ENCODE data around the gene ADAMTS1. TPM values are rescaled to one million over a fixed set of nuclear protein-coding genes. Genes with fewer than 3 reads are reported as not detected.
A peak's percentile ranks its signal among the peaks of the same experiment; 100 is the strongest.

Gene ADAMTS1
- total RNA-seq, 1 experiment from 2014 or later = 220 TPM

GRCh38 chr21:26851109-26851944 lies 6.1 kb upstream of the ADAMTS1 start:
- no peaks in the 10 kb centered on the region for H3K36me3 ChIP-seq
- DNase-seq = no peak
- no peak overlapping the region for H3K4me3 ChIP-seq
- no peak overlapping the region for H3K27ac ChIP-seq
- H3K4me1 ChIP-seq = peaks cover 34% of the 10 kb centered on the region
- no peaks in the 10 kb centered on the region for H3K27me3 ChIP-seq
- no peaks in the 10 kb centered on the region for H3K9me3 ChIP-seq (replicated peaks)

GRCh38 chr21:26850116-26850643 lies 5.0 kb upstream of the ADAMTS1 start:
- Histone ChIP-seq H3K4me1 (peaks cover 25% of the 10 kb centered on the region), H3K36me3 (no peaks in the 10 kb centered on the region), H3K27ac (peak overlapping the region; percentile 6; the same call in 1 of the 2 replicates), H3K9me3 (replicated peaks) (no peaks in the 10 kb centered on the region), H3K27me3 (no peaks in the 10 kb centered on the region), H3K4me3 (no peak overlapping the region)
- DNase-seq = peak in 1 of 2 experiments; percentile 81

GRCh38 chr21:26849428-26850115 lies 4.4 kb upstream of the ADAMTS1 start:
- Histone ChIP-seq H3K4me3 (no peak overlapping the region), H3K27ac (peak overlapping the region; percentile 6; the same call in 1 of the 2 replicates)
- DNase-seq = peak; percentile 62 to 85

GRCh38 chr21:26847921-26848320 lies 2.7 kb upstream of the ADAMTS1 start:
- Histone ChIP-seq H3K36me3 (peaks cover 14% of the 10 kb centered on the region), H3K27me3 (no peaks in the 10 kb centered on the region), H3K27ac (no peak overlapping the region), H3K9me3 (replicated peaks) (no peaks in the 10 kb centered on the region), H3K4me1 (peaks cover 25% of the 10 kb centered on the region), H3K4me3 (no peak overlapping the region)
- DNase-seq = no peak

More at GRCh38 chr21:26849428-26850115, 4.4 kb upstream of the ADAMTS1 start:
- Histone ChIP-seq H3K36me3 (0 out of 2 replicates have a peak, but pooled peaks cover 4% of the 10 kb centered on the region), H3K9me3 (replicated peaks) (no peaks in the 10 kb centered on the region), H3K27me3 (no peaks in the 10 kb centered on the region), H3K4me1 (peaks cover 25% of the 10 kb centered on the region)

GRCh38 chr21:26847002-26847401 lies 1.8 kb upstream of the ADAMTS1 start:
- Histone ChIP-seq H3K27ac (no peak overlapping the region), H3K27me3 (no peaks in the 10 kb centered on the region), H3K4me1 (peaks cover 25% of the 10 kb centered on the region), H3K9me3 (replicated peaks) (no peaks in the 10 kb centered on the region), H3K4me3 (no peak overlapping the region), H3K36me3 (peaks cover 22% of the 10 kb centered on the region)
- no peak for DNase-seq

- no peak overlapping the region for H3K27ac ChIP-seq
- no peak for DNase-seq
- no peaks in the 10 kb centered on the region for H3K9me3 ChIP-seq (replicated peaks)
- peaks cover 21% of the 10 kb centered on the region for H3K4me1 ChIP-seq
- H3K36me3 ChIP-seq = peaks cover 29% of the 10 kb centered on the region
- H3K4me3 ChIP-seq = no peak overlapping the region
- H3K27me3 ChIP-seq = no peaks in the 10 kb centered on the region
Observed at GRCh38 chr21:26846036-26846931, 1.1 kb upstream of the ADAMTS1 start.

GRCh38 chr21:26845759-26846035 lies 488 bp upstream of the ADAMTS1 start:
- H3K4me1 ChIP-seq = peaks cover 18% of the 10 kb centered on the region
- no peak for DNase-seq
- no peaks in the 10 kb centered on the region for H3K27me3 ChIP-seq
- peak overlapping the region; percentile 95; the same call in 1 of the 2 replicates for H3K27ac ChIP-seq
- H3K36me3 ChIP-seq = peaks cover 35% of the 10 kb centered on the region
- H3K9me3 ChIP-seq (replicated peaks) = no peaks in the 10 kb centered on the region
- peak overlapping the region; percentile 85; the same call in 1 of the 2 replicates for H3K4me3 ChIP-seq

GRCh38 chr21:26844258-26845065 lies 747 bp downstream of the ADAMTS1 start:
- DNase-seq = peak; percentile 59 to 64
- Histone ChIP-seq H3K27ac (peak overlapping the region; percentile 95), H3K4me1 (peaks cover 16% of the 10 kb centered on the region), H3K4me3 (peak overlapping the region; percentile 85), H3K9me3 (replicated peaks) (no peaks in the 10 kb centered on the region), H3K36me3 (peaks cover 47% of the 10 kb centered on the region), H3K27me3 (no peaks in the 10 kb centered on the region)

GRCh38 chr21:26843933-26844257 lies 1.3 kb downstream of the ADAMTS1 start:
- DNase-seq = peak; percentile 47 to 60

GRCh38 chr21:26842974-26843932 lies 2.0 kb downstream of the ADAMTS1 start:
- peak overlapping the region; percentile 85 for H3K4me3 ChIP-seq
- H3K27me3 ChIP-seq = no peaks in the 10 kb centered on the region
- DNase-seq = peak; percentile 99

More at GRCh38 chr21:26843933-26844257, 1.3 kb downstream of the ADAMTS1 start:
- H3K36me3 ChIP-seq = peaks cover 53% of the 10 kb centered on the region
- no peaks in the 10 kb centered on the region for H3K27me3 ChIP-seq
- peak overlapping the region; percentile 85 for H3K4me3 ChIP-seq
- H3K27ac ChIP-seq = peak overlapping the region; percentile 95
- H3K9me3 ChIP-seq (replicated peaks) = no peaks in the 10 kb centered on the region
- peaks cover 15% of the 10 kb centered on the region for H3K4me1 ChIP-seq

GRCh38 chr21:26842300-26842699 lies 2.9 kb downstream of the ADAMTS1 start:
- DNase-seq = peak; percentile 59 to 74
- H3K9me3 ChIP-seq (replicated peaks) = no peaks in the 10 kb centered on the region
- H3K4me1 ChIP-seq = peaks cover 29% of the 10 kb centered on the region
- peak overlapping the region; percentile 95 for H3K27ac ChIP-seq
- H3K36me3 ChIP-seq = peaks cover 69% of the 10 kb centered on the region
- H3K27me3 ChIP-seq = no peaks in the 10 kb centered on the region
- peak overlapping the region; percentile 85 for H3K4me3 ChIP-seq

More at GRCh38 chr21:26842974-26843932, 2.0 kb downstream of the ADAMTS1 start:
- Histone ChIP-seq H3K9me3 (replicated peaks) (no peaks in the 10 kb centered on the region), H3K4me1 (peaks cover 19% of the 10 kb centered on the region), H3K27ac (peak overlapping the region; percentile 95), H3K36me3 (peaks cover 59% of the 10 kb centered on the region)

GRCh38 chr21:26840912-26841311 lies 4.3 kb downstream of the ADAMTS1 start:
- peaks cover 83% of the 10 kb centered on the region for H3K36me3 ChIP-seq
- H3K27me3 ChIP-seq = no peaks in the 10 kb centered on the region
- peak; percentile 92 to 96 for DNase-seq
- H3K9me3 ChIP-seq (replicated peaks) = no peaks in the 10 kb centered on the region
- peak overlapping the region; percentile 95 for H3K27ac ChIP-seq
- peaks cover 43% of the 10 kb centered on the region for H3K4me1 ChIP-seq
- peak overlapping the region; percentile 85 for H3K4me3 ChIP-seq

GRCh38 chr21:26840201-26840600 lies 5.0 kb downstream of the ADAMTS1 start:
- Histone ChIP-seq H3K27ac (peak overlapping the region; percentile 95), H3K36me3 (peaks cover 90% of the 10 kb centered on the region), H3K9me3 (replicated peaks) (no peaks in the 10 kb centered on the region), H3K4me1 (peaks cover 50% of the 10 kb centered on the region), H3K27me3 (no peaks in the 10 kb centered on the region), H3K4me3 (peak overlapping the region; percentile 85)
- DNase-seq = peak in 1 of 2 experiments; percentile 47

Data from SJCRH30 (cell line).